Hair follicular keratinocyte (primary cell): Measurements from ENCODE around the gene ZGRF1. TPM values are rescaled to one million over a fixed set of nuclear protein-coding genes. Genes with fewer than 3 reads are reported as not detected.

ENCODE experiments used
- total RNA-seq: library from RNA; depleted of rRNA; stranded (reverse); fragments of >200 nt; gene quantifications from 2 replicates; pipeline ENCODE4 v1.2.3, GENCODE V29; 2015

Gene ZGRF1, protein sequence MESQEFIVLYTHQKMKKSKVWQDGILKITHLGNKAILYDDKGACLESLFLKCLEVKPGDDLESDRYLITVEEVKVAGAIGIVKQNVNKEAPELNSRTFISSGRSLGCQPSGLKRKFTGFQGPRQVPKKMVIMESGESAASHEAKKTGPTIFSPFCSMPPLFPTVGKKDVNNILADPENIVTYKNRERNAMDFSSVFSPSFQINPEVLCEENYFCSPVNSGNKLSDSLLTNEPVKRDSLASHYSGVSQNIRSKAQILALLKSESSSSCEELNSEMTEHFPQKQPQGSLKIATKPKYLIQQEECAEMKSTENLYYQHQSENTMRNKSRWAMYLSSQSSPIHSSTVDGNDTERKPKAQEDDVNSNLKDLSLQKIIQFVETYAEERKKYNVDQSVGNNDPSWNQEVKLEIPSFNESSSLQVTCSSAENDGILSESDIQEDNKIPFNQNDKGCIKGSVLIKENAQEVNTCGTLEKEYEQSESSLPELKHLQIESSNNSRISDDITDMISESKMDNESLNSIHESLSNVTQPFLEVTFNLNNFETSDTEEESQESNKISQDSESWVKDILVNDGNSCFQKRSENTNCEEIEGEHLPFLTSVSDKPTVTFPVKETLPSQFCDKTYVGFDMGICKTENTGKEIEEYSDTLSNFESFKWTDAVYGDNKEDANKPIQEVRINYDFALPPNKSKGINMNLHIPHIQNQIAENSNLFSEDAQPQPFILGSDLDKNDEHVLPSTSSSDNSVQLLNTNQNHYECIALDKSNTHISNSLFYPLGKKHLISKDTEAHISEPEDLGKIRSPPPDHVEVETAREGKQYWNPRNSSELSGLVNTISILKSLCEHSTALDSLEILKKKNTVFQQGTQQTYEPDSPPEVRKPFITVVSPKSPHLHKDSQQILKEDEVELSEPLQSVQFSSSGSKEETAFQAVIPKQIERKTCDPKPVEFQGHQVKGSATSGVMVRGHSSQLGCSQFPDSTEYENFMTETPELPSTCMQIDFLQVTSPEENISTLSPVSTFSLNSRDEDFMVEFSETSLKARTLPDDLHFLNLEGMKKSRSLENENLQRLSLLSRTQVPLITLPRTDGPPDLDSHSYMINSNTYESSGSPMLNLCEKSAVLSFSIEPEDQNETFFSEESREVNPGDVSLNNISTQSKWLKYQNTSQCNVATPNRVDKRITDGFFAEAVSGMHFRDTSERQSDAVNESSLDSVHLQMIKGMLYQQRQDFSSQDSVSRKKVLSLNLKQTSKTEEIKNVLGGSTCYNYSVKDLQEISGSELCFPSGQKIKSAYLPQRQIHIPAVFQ (N-terminal part only)
- 2.8 and 3.5 TPM in 2 replicates for total RNA-seq

GRCh38 chr4:112636688-112637551 is at the start of gene ZGRF1, which contains the start of gene LARP7:
Gene ZGRF1 (minus strand): TSS chr4:112636909. CDS start chr4:112633176, 3,733 bp downstream.
Gene LARP7 (plus strand): TSS chr4:112637143. CDS start chr4:112644670, 7,527 bp downstream.

GRCh38 chr4:112516066-112516470 is 120.6 kb downstream of the ZGRF1 start, which contains the start of gene NEUROG2:
Gene NEUROG2 (minus strand): TSS chr4:112516180. CDS start chr4:112515475, 705 bp downstream.

Other genes starting within 250 kb of the ZGRF1 start
- not detected in 2 replicates for gene NEUROG2, start 120.7 kb downstream of the ZGRF1 start, total RNA-seq
- 24.1 and 30.3 TPM in 2 replicates for gene LARP7, start 234 bp upstream of the ZGRF1 start, total RNA-seq